DOHH2 (cell line): ENCODE results near the gene FADS3.

Source experiments
- CTCF ChIP-seq: fragments of 200-600 bp; sonication (generic); IDR thresholded peaks from one replicate; pipeline ENCODE4 v1.5.1; 2014; ENCODE audit warnings: antibody characterized with exemption, mild to moderate bottlenecking, low read depth, low read length; ENCODE audit not compliant: poor library complexity, severe bottlenecking
- EZH2phosphoT487 ChIP-seq: fragments of 200-600 bp; sonication (generic); IDR thresholded peaks from 2 replicates; pipeline ENCODE4 v1.6.1; 2017; ENCODE audit warnings: borderline replicate concordance, mild to moderate bottlenecking, antibody characterized with exemption, low read length, moderate library complexity, mixed read lengths

GRCh38 chr11:61833926-61834277, 57.4 kb downstream of the FADS3 start:
- TF ChIP-seq CTCF (peak; percentile 15), EZH2phosphoT487 (no peak)
